Medulla oblongata (tissue), 1 donor: ENCODE results near the gene NDUFAF8.

Source experiments
- DNase-seq: peaks from one replicate; pipeline ENCODE4 v3.0.0-alpha.2; 2015; ENCODE audit errors: extremely low spot score

NDUFAF8 gene

DNA sequence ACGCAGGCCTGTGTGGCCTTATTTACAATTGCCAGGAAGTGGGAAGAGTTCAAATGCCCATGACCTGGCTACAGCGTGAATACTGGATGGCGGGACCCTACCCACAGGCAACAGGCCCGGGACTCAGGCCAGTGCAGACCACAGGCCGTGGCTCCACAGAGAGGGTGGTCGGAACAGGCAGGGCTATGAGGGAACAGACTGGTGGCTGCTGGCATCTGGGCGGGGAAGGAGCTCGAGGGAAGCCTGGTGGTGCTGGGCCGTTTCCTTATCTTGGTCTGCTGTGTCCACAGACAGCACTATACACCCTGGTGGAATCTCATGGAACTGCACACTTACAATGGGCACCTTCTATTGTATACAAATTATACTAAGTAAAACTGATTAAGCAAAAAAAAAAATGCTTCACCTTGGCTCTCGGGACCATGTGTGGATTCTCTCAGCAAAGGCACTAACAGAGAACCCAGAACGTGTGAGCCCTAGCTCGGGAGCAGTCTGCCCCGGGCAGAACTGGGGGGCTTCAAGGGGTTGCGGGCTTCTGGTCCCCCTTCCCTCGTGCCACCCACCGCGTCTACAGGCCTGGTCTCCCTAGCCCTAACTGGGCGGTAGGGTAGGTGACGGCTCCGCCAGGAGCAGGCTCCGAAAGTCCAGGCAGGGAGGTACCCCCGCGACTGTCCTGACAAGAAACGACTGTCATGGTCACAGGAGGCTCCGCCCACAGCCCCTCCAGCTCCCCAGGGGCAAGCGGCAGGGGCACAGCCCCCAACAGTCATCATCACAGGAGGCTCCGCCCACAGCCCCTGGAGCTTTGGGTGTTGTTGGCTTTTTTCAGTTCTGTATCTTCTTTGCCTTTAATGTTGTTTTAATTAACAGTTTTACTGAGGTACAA lies 38.2 kb upstream of the NDUFAF8 start:
- peak; percentile 85 for DNase-seq

GRCh38 chr17:81202318-81202717 lies 36.8 kb upstream of the NDUFAF8 start:
- no peak for DNase-seq

- DNase-seq = no peak
These were observed 36.0 kb upstream of the NDUFAF8 start for GRCh38 chr17:81203136-81203535.

GRCh38 chr17:81204578-81204977 lies 34.5 kb upstream of the NDUFAF8 start:
- no peak for DNase-seq

GRCh38 chr17:81206166-81206565 lies 33.0 kb upstream of the NDUFAF8 start:
- DNase-seq = no peak

DNA sequence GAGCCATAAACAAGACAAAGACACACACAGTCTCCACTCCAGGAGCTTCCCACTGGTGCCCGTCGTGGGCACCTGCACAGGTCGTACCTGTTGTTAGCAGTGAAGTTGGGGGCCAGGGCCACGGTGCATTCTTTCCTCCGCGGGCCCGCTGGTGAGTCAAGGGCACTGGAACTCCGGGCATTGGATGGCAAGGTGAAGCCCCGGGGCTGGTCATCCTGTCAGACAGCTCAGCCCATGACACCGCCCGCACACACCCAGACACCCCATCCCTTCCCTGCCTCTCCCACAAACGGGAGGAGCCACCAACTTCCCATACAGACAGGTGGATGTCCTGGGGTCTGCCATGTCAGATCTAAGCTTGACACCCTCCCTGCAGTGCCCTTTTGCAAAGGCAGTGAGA lies 32.5 kb upstream of the NDUFAF8 start:
- DNase-seq = no peak

DNA sequence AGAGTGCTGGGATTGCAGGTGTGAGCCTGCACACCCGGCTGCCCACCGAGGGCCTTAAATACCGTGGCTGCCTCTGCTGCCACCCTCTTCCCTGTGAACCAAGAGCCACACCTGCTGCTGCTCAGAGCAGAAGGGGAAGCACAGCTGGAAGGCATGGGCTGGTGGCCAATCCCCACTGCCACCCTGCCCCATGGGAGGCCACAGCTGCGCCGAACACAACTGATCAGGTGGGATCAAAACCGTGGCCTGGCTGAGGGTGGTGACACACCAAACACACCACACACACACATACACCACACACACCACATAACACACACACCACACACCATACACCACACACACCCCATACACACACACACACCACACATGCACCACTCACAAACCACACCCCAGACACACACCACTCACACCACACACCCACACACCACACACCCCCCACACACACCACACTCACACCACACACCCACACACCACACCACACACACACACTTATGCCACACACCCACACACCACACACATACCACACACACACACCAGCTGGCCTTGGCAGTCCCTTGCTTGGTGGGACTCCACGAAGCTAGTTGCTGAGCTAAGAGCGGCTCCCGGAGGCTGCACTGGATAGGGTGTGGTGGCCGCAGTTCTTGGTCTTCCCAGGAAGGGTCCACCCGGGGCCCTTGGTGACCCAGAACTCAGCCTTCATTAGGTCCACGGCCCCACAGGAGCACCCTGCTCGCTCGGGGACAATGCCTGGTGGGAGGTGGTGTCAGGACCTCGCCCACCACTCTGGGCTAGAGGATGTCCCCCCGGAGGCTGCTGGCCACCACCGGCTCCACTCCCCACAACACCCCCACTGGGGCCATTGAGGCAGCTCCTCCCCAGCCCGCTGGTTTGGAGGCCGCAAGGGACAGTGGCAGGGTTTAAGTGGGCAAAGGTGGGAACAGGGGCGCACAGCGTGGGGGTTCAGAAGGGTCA lies 31.2 kb upstream of the NDUFAF8 start:
- DNase-seq = no peak

DNA sequence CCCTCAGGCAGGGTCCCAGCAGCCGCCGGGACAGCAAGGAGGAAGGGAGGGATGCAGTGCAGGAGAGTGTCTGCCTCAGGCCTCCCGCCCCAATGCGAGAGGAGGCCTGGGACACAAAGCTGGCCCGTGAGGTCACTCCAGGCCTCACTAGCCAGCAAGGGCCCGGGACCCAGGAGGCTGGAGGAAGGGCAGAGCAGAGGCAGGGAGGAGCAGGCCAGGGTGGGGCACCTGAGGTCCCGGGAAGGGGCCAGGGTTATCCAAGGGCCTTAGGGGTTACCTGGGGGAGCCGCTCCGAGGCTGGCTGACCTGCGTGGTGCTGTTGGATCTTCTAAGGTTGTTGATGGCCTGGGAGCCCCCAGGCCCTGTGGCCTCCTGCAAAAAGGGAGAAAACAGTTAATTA lies 30.5 kb upstream of the NDUFAF8 start:
- no peak for DNase-seq

DNA sequence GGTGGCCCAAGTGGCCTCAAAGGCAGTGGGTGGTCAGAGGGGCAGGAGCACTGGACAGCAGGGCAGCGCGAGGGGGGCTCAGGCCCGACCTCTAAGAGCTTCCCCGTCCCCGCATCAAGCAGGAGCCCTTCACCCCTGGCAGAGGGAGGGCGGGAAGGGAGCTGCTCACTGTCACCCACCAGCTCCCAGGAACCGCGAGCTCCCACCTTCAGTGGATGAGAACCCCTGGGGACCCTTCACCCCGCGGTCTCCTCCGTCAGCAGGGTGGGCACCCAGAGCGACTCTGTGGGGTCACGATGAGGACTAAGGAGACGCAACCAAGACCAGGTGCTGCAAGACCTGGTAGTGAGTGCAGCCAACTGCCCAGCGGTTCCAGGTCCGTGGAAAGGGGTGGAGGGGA lies 30.0 kb upstream of the NDUFAF8 start:
- DNase-seq = no peak

GRCh38 chr17:81210466-81210865 lies 28.7 kb upstream of the NDUFAF8 start:
- DNase-seq = no peak

- no peak for DNase-seq
These were observed 28.2 kb upstream of the NDUFAF8 start for GRCh38 chr17:81210868-81211267.

DNA sequence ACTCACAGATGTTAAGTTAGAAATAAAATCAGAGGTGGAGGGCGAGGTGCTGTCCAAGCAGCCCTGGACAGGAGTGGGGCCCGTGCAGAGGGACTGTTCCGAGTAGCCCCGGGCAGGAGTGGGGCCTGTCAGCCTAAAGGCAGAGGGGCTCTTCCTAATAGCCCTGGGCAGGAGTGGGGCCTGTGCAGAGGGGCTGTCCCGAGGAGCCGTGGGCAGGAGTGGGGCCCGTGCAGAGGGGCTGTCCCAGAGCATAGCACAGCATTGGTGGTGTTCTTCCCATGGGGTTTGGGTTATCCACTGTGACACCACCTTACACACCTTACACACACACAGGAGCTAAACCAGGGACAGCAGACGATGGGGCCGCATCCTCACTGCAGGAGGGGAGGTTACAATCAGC lies 26.8 kb upstream of the NDUFAF8 start:
- no peak for DNase-seq

- DNase-seq = no peak
These were observed 25.1 kb upstream of the NDUFAF8 start for GRCh38 chr17:81213978-81214377.

GRCh38 chr17:81217491-81217890 lies 21.6 kb upstream of the NDUFAF8 start:
- no peak for DNase-seq

DNA sequence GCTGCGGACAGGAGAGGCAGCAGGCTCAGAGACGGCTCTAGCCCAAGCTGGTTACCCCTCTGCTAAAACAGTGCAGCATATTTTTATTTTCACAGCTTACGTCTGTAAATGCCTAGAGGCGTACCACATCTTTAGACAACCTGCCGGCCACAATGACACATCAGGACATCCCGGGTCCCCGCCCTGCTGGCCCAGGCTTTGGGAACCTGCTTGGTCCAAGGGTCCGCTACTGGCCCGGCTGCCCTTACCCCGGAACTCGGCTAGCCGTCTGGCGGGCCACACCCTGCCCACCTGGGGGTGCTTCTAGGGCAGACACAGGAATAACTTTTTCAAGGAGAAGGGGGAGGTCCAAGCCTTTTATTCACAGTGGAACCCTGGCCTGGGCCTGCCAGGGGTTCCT lies 20.7 kb upstream of the NDUFAF8 start:
- no peak for DNase-seq

GRCh38 chr17:81218991-81219390 lies 20.1 kb upstream of the NDUFAF8 start:
- DNase-seq = no peak

DNA sequence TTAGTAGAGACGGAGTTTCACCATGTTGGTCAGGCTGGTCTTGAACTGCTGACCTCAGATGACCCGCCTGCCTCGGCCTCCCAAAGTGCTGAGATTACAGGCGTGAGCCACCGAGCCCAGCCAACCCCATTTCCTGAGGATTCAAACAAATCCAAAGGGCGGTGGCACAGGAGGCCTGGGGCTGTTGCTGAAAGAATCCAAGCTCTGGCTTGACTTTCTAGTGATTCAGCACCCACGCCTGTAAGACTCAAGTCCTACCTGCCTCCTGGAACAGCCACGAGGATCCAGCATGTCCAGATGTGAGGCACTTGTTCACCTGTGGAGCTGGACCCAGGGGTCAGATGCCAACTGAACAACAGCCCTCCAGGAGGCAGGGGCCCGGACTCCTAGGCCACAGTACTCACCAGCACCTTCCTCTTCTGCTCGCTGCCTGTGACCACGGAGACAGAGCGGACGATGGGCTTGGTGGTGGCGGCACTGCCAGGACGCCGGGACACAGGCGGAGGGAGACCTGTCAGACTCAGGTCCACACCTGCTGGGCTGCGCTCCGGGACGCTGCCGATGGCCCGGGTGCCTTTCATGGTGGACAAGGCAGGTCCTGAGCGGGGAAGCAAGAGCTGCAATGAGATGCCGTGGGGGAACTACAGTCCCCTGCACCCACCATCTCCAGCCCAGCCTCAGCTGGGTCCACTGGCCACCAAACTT lies 19.5 kb upstream of the NDUFAF8 start:
- no peak for DNase-seq

GRCh38 chr17:81221371-81221841 lies 17.7 kb upstream of the NDUFAF8 start:
- no peak for DNase-seq

DNA sequence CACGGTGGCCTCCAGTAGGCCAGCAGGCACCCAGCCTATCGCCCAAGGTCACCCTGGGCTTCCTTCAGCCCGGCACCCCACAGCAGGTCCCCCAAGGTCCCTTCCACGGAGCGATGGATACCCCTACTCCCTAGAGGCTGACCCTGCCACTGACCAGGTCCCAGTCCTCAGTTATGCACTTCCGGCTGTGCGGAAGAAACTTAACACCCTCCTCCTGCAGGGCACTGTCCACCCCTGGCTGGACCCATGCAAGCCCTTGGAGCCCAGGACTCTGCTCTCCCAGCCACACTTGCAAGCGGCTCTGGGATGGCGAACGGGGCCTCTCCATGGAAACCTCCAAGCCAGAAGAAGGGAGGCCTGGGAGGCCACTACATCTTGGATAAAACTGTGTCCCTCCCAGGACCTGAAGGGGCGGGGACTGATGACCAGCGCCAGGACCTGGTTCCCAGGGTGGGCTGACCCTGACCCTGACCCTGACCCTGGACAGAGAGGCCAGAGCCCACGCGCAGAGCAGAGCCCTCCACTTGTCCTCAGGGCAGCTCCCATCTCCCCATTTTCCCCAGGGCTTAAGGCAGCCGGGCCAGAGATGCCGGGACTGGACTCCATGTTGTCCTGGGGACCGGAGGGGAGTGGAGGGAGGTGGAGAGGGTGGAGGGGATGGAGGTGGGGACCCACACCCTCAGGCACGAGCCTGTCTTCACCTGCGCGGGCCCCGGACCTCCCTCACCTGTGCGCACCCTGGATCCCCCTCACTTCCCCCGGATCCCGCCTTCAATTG lies 17.1 kb upstream of the NDUFAF8 start:
- no peak for DNase-seq

- DNase-seq = no peak
These were observed 16.6 kb upstream of the NDUFAF8 start for GRCh38 chr17:81222620-81222905.
